Pancreas (tissue), 10 donors: ENCODE measurements around the gene TCF15. TPM values are rescaled to one million over a fixed set of nuclear protein-coding genes. Genes with fewer than 3 reads are reported as not detected.

Experiments
- ATAC-seq, 4 donors: fragments of 200-7000 bp; cut with Tn5 transposase; one replicate each; pipeline versions ENCODE4 v1.8.0 to v1.9.1; 2020; ENCODE audit warnings: mild to moderate bottlenecking in 4 of 4, moderate library complexity in 4 of 4
- DNase-seq, 6 donors: peaks; one replicate each; pipeline ENCODE4 v3.0.0-alpha.2; 2020
- FAIRE-seq: peaks from 2 replicates; lab custom pipeline; 2012; peaks lifted over from hg19 to GRCh38; lab: Jason Lieb, UNC
- H3K27ac ChIP-seq, 4 donors: fragments of 200-600 bp; sonication (generic); 1 replicate in 3 of 4; 2 replicates in 1 of 4; pipeline versions ENCODE4 v1.5.0 to v1.8.0; 2020
- H3K27me3 ChIP-seq, 4 donors: fragments of 200-600 bp; one replicate each; pipeline ENCODE4 v1.8.0; 2021
- H3K36me3 ChIP-seq, 3 donors: fragments of 200-600 bp; sonication (generic) in 1 of 3; one replicate each; pipeline versions ENCODE4 v1.5.0 to v1.8.0; 2020 to 2021
- H3K4me1 ChIP-seq, 3 donors: fragments of 200-600 bp; one replicate each; pipeline ENCODE4 v1.8.0; 2021
- H3K4me3 ChIP-seq, 4 donors: fragments of 200-600 bp; sonication (generic) in 2 of 4; one replicate each; pipeline versions ENCODE4 v1.5.0 to v1.8.0; 2020 to 2021
- H3K9me3 ChIP-seq, 4 donors: fragments of 200-600 bp; one replicate each; pipeline ENCODE4 v1.8.0; 2021
- WGBS, 2 donors: extraction: QIAGEN DNeasy Blood & Tissue Kit; methylation state at CpG; one replicate each; pipeline ENCODE4 v1.1.7; 2013; 5-methylcytosine and 5-hydroxymethylcytosine counted together
- intact Hi-C, 3 donors: fragments of 100-400 bp; cut with DNase I; formaldehyde crosslinking; loops; one replicate each; pipeline versions ENCODE4 v1.11.1 to v1.14.2; 2022
- polyA plus RNA-seq, 2 donors: library from polyadenylated mRNA; stranded (reverse); fragments of 200-250 nt; gene quantifications; one replicate each; pipeline ENCODE4 v1.2.3, GENCODE V29; 2013
- total RNA-seq, 6 donors: library from RNA; stranded (reverse); fragmentation: NEBNext Ultra II Directional in 4 of 6; extraction: Animal tissue kit (Norgen Biotek cat#: 25700) in 4 of 6; gene quantifications; one replicate each; pipeline versions ENCODE4 v1.2.1 to v1.2.4, GENCODE V29; 2021 to 2023
- TF ChIP-seq, protein P1 (sequence below), 4 donors: fragments of 200-600 bp; sonication (generic) in 3 of 4; IDR thresholded peaks; one replicate each; pipeline versions ENCODE4 v1.5.0 to v1.8.0; 2021; ENCODE audit warnings: antibody characterized with exemption in 4 of 4
- donor health status: healthy with polysubstance abuse.
- donor health status: DM: no; HTN: no; CAD: no; lungs with moderate emphysema.
- donor health status: DM: no; HTN: no; CAD: no.
- donor health status: control.
- donor health status: control.
- donor health status: Bipolar disorder and iron deficiency.
- donor health status: DM: yes; HTN: yes; CAD: no.
- donor health status: DM: no; HTN: no; CAD: no.
- donor health status: DM: no; HTN: no; CAD: no.
- donor health status: DM: yes; HTN: yes; CAD: no.

TCF15 gene
- total and polyA plus RNA-seq, 8 donors, result 0.16 to 0.80 (median 0.20) TPM; not detected in 1

- intact Hi-C loops, result loop anchor here in 2 of 3 donors (5.0 to 10.0 kb wide), 2 partner anchors 162 to 170 kb away; no protein-coding TSS in a partner anchor
- H3K27ac ChIP-seq, result no peak overlapping the region
- TF ChIP-seq, protein P1, sequence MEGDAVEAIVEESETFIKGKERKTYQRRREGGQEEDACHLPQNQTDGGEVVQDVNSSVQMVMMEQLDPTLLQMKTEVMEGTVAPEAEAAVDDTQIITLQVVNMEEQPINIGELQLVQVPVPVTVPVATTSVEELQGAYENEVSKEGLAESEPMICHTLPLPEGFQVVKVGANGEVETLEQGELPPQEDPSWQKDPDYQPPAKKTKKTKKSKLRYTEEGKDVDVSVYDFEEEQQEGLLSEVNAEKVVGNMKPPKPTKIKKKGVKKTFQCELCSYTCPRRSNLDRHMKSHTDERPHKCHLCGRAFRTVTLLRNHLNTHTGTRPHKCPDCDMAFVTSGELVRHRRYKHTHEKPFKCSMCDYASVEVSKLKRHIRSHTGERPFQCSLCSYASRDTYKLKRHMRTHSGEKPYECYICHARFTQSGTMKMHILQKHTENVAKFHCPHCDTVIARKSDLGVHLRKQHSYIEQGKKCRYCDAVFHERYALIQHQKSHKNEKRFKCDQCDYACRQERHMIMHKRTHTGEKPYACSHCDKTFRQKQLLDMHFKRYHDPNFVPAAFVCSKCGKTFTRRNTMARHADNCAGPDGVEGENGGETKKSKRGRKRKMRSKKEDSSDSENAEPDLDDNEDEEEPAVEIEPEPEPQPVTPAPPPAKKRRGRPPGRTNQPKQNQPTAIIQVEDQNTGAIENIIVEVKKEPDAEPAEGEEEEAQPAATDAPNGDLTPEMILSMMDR (IDR thresholded peaks at IDR 0.05), result no peak
- no peaks in the 10 kb centered on the region for H3K36me3 ChIP-seq
- no peaks in the 10 kb centered on the region for H3K27me3 ChIP-seq
- no peaks in the 10 kb centered on the region for H3K9me3 ChIP-seq
- H3K4me1 ChIP-seq, result no peaks in the 10 kb centered on the region
- no peak overlapping the region for H3K4me3 ChIP-seq
- 61 to 65% methylated on average over 5 of the region's 5 CpGs for WGBS, 2 donors
- FAIRE-seq (no peak), ATAC-seq (no peak), DNase-seq (no peak)
These were observed 47.7 kb downstream of the TCF15 start for GRCh38 chr20:562232-562897.

GRCh38 chr20:561437-562231, 48.5 kb downstream of the TCF15 start:
- no peaks in the 10 kb centered on the region for H3K27me3 ChIP-seq
- H3K4me3 ChIP-seq, result no peak overlapping the region
- WGBS, 2 donors, result 28 to 29% methylated on average over 12 of the region's 12 CpGs
- TF ChIP-seq, protein P1 (IDR thresholded peaks at IDR 0.05), result peak; percentile 86 to 92 (median 87)
- H3K36me3 ChIP-seq, result no peaks in the 10 kb centered on the region
- intact Hi-C loops, result loop anchor here in 2 of 3 donors (5.0 to 10.0 kb wide), 2 partner anchors 163 to 171 kb away; no protein-coding TSS in a partner anchor
- no peaks in the 10 kb centered on the region for H3K4me1 ChIP-seq
- FAIRE-seq, result no peak
- peak in 3 of 6 donors; percentile 36 to 66 (median 38) for DNase-seq
- peak; percentile 75 to 92 (median 90) for ATAC-seq
- no peak overlapping the region for H3K27ac ChIP-seq
- no peaks in the 10 kb centered on the region for H3K9me3 ChIP-seq

- Histone ChIP-seq H3K27ac (no peak overlapping the region), H3K9me3 (no peaks in the 10 kb centered on the region), H3K36me3 (no peaks in the 10 kb centered on the region), H3K27me3 (no peaks in the 10 kb centered on the region), H3K4me3 (no peak overlapping the region), H3K4me1 (no peaks in the 10 kb centered on the region)
- FAIRE-seq, result no peak
- no peak for DNase-seq
- 15 to 24% methylated on average over 2 of the region's 2 CpGs for WGBS, 2 donors
- intact Hi-C loops, result loop anchor here in 2 of 3 donors (5.0 to 10.0 kb wide), 2 partner anchors 164 to 172 kb away; no protein-coding TSS in a partner anchor
- no peak for ATAC-seq
- TF ChIP-seq, protein P1 (IDR thresholded peaks at IDR 0.05), result no peak
These were observed 49.4 kb downstream of the TCF15 start for GRCh38 chr20:560680-561079.

GRCh38 chr20:558117-558516, 52.0 kb downstream of the TCF15 start:
- 70 to 89% methylated on average over 3 of the region's 3 CpGs for WGBS, 2 donors
- no peak for FAIRE-seq

More at GRCh38 chr20:558117-558516, 52.0 kb downstream of the TCF15 start:
- TF ChIP-seq, protein P1 (IDR thresholded peaks at IDR 0.05), result no peak
- Histone ChIP-seq H3K27ac (no peak overlapping the region), H3K4me1 (no peaks in the 10 kb centered on the region), H3K27me3 (no peaks in the 10 kb centered on the region), H3K36me3 (no peaks in the 10 kb centered on the region), H3K4me3 (no peak overlapping the region), H3K9me3 (no peaks in the 10 kb centered on the region)
- intact Hi-C loops, result no loop called here
- DNase-seq, result no peak
- no peak for ATAC-seq
